ENCODE results near the gene STARD3NL.
"Not testable (repeated sequence)": the region's sequence is repeated elsewhere in the genome, so short reads cannot be mapped to it uniquely, and the experiment has no call there.

Gene STARD3NL

DNA sequence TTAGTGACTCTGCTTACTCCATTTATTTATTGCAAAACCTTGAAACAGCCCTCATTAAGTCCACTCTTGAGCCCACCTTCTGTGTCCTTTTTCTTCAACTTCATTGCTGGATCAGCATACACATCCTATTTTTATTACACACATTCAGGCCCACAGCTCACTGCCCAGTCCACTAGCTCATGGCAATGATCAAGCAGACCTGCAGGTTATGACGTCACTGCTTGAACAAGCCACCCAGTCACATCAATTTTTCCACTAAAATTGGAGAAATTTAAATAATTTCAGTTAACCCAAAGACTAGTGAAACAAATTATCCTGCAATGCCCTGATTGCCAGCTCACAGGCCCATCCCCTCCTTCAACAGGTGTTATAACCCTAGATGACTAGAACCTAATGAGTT, 16.0 kb upstream of the STARD3NL start:
- DNase-seq (ENCODE audit: insufficient read length): no peak
- TF ChIP-seq POLR2AphosphoS5 (IDR thresholded peaks at IDR 0.05; ENCODE audit: low read depth, low read length) (no peak), POLR2A (IDR thresholded peaks at IDR 0.05; ENCODE audit: low read depth, low read length) (no peak), TAF1 (IDR thresholded peaks at IDR 0.05; ENCODE audit: borderline replicate concordance, low read depth, low read length) (no peak)
- FAIRE-seq: no peak

DNA sequence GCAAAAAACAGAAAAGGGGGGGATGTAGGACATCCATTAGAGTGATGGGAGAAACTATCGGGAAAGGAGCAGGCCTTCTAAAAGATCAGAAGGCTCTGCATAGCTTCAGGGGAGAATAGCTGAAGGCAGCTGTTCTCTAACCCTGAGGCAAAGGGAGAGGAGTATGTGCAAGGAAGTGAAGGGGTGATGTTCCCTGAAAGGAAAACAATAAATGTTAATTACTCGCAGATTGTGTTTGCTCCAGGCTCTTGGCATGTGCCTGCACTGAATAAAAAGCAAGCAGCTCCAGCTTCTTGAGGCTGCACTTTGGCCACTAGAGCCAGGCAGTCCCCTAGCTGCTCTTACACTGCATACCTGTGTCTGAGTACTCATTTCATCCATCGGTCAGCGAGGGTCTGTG, 14.4 kb upstream of the STARD3NL start:
- no peak for FAIRE-seq
- no peak for DNase-seq (ENCODE audit: insufficient read length)
- TF ChIP-seq TAF1 (IDR thresholded peaks at IDR 0.05; ENCODE audit: borderline replicate concordance, low read depth, low read length) (no peak), POLR2AphosphoS5 (IDR thresholded peaks at IDR 0.05; ENCODE audit: low read depth, low read length) (no peak), POLR2A (IDR thresholded peaks at IDR 0.05; ENCODE audit: low read depth, low read length) (no peak)

DNA sequence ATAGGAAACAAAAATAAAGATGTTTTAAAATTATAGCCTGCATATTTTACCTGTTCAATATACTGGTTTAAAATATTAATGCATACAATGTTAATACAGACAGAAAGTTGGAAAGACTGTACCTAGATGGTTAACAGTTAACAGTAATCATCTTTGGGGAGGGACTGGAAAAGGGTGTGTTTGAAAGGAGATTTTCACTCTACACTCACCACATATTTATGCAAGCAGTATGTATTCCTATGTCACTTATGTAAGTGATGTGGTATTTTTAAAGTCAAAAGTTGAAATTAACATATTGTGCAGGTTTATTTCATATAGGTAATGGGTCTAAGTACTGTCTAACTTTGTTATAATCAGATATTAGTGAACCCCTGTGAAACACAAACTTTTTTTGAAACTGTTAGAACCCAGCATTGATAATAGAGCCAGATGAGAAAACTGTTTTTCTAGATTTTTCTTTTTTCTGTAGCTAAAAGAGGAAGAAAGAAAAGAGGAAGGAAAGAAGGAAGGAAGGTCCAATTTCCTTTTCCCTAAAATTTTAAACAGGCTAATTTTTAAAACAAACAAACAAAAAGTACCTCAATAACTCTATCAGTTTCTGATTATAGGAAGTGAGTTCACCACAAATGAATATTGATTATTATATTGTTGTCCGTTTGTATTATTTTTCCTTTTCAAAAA, 9.0 kb upstream of the STARD3NL start:
- DNase-seq (ENCODE audit: insufficient read length) (no peak), FAIRE-seq (no peak)
- TF ChIP-seq POLR2AphosphoS5 (IDR thresholded peaks at IDR 0.05; ENCODE audit: low read depth, low read length) (no peak), TAF1 (IDR thresholded peaks at IDR 0.05; ENCODE audit: borderline replicate concordance, low read depth, low read length) (no peak), POLR2A (IDR thresholded peaks at IDR 0.05; ENCODE audit: low read depth, low read length) (no peak)

DNA sequence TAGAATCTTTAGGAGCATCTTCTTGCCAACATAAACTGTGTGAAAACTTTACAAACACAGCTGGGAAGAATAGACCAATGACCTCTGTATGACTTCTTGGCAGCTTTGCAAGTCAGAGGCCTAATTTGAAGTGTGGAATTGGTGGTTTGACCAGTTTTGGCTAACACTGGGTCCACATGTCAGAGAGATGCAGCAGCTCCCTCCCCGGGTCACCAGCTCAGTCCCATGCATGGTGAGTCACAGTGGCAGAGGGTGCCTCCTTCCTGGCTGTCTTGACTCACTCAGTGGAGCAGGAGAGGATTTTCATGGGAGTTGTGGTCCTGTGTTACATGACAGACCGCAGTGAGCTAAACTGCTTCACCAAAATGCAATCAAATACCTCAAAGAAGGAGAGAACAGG, 8.2 kb upstream of the STARD3NL start:
- DNase-seq (ENCODE audit: insufficient read length) (no peak), FAIRE-seq (peak; percentile 66)
- TF ChIP-seq POLR2A (IDR thresholded peaks at IDR 0.05; ENCODE audit: low read depth, low read length) (no peak), TAF1 (IDR thresholded peaks at IDR 0.05; ENCODE audit: borderline replicate concordance, low read depth, low read length) (no peak), POLR2AphosphoS5 (IDR thresholded peaks at IDR 0.05; ENCODE audit: low read depth, low read length) (no peak)

DNA sequence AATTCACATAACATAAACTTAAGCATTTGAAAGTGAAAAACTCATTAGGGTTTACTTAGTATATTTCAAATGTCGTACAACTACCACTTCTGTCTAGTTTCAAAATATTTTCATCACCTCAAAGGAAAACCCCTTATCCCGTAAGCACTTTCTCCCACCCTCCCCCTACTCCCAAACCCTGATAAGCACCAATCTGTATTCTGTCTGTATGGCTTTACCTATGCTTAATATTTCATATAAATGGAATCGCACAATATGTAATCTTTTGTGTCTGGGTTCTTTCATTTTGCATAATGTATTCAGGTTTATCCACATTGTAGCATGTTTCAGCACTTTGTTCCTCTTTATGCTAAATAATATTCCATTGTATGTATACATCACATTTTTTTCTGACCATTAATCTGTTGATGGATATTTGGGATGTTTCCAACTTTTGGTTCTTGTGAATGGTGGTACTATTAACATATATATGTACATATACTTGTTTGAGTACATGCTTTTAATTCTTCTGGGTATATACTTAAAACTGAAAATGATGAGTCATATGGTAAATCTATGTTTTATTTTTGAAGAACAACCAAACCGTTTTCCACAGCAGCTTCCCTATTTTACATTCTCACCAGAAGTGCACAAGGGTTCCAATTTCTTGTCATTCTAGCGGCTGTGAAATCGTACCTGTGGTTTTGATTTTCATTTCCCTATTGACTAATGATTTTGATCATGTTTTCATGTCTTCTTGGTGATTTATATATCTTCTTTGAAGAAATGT, 6.2 kb upstream of the STARD3NL start:
- DNase-seq (ENCODE audit: insufficient read length) (no peak), FAIRE-seq (peak; percentile 64)
- TF ChIP-seq TAF1 (IDR thresholded peaks at IDR 0.05; ENCODE audit: borderline replicate concordance, low read depth, low read length): no peak
- no peak for TF ChIP-seq POLR2AphosphoS5 (IDR thresholded peaks at IDR 0.05; ENCODE audit: low read depth, low read length)
- no peak for TF ChIP-seq POLR2A (IDR thresholded peaks at IDR 0.05; ENCODE audit: low read depth, low read length)

DNA sequence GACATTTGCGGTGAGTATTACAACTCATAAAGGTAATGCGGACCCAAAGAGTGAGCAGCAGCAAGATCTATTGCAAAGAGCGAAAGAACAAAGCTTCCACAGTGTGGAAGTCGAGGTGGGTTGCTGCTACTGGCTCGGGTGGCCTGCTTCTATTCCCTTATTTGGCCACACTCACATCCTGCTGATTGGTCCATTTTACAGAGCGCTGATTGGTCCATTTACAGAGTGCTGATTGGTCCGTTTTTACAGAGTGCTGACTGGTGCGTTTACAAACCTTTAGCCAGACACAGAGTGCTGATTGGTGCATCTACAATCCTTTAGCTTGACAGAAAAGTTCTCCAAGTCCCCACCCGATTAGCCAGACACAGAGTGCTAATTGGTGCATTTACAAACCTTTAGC, 2.5 kb upstream of the STARD3NL start:
- DNase-seq (ENCODE audit: insufficient read length); FAIRE-seq: not testable (repeated sequence)

DNA sequence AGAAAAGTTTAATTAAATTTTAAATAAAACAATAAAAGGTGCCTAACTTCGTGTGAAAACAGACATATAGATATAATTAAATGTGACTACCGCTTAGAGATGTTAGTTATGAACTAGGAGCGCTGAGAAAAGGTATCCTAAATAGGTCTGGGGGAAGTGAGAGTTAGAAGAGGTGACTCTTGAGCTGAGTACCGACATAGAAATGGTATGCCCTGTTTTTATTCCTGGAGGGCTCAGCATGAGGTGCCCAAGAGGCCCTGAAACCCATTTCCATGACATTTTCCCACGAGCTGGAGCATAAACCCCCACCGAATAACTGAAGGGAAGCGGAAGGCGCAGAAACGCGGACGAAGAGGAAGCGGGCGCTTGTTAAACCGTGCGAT, 433 bp upstream of the STARD3NL start:
- TF ChIP-seq TAF1 (IDR thresholded peaks at IDR 0.05; ENCODE audit: borderline replicate concordance, low read depth, low read length) (no peak), POLR2AphosphoS5 (IDR thresholded peaks at IDR 0.05; ENCODE audit: low read depth, low read length) (no peak), POLR2A (IDR thresholded peaks at IDR 0.05; ENCODE audit: low read depth, low read length) (no peak)
- DNase-seq (ENCODE audit: insufficient read length): no peak
- FAIRE-seq: no peak

DNA sequence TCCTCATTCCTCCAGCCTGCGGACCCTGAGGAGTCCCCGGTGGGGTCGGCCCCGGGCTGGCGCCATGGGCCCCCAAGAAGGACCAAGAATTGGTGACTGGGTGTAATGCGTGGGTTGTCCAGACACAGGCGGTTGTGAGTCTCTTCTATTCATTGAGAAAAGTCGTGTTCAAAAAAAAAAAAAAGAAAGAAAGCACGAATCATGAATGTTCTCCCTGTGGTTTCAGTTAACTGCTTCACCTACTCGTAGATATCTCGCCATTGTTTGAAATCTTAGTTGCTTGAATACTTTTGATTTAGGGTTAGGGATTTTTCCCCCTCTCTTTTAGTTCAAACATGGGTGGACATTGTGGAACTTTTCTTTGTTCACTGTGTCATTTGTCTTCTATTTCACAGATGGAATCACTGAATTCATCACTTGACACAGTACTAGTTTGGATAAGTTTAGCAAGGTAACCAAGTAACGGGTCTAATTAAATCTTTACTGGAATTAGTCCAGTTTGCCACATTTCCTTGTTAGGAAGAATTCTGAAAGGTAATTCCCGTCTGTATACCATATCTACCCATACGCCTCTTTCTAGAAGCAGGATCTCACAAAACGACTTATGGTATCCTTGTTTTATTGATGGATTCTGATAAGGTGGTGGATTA, 775 bp downstream of the STARD3NL start:
- FAIRE-seq (peak; percentile 78), DNase-seq (ENCODE audit: insufficient read length) (peak; percentile 31)
- TF ChIP-seq POLR2A (IDR thresholded peaks at IDR 0.05; ENCODE audit: low read depth, low read length) (no peak), POLR2AphosphoS5 (IDR thresholded peaks at IDR 0.05; ENCODE audit: low read depth, low read length) (no peak), TAF1 (IDR thresholded peaks at IDR 0.05; ENCODE audit: borderline replicate concordance, low read depth, low read length) (no peak)

DNA sequence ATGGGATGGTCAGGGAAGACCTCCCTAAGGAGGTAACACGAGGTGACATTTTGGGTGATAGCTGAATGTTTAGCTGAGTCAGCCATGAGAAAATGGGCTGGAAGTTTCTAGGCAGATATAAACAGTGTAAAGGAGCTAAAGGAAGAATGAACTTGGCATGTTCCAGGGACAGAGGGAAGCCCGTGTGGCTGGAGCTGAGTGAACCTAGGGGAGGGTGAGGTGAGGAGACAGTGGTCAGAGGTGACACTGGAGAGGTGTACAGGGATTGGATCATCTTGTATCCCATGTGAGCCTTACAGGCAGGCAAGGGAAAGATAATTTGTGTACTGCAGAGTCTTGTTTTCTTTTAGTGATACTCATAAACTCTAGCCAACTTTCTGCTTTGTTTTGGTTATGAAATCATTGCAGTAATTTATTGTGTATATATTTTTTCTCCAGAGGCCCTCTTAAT, 1.8 kb downstream of the STARD3NL start:
- FAIRE-seq (peak; percentile 61), DNase-seq (ENCODE audit: insufficient read length) (no peak)
- TF ChIP-seq POLR2AphosphoS5 (IDR thresholded peaks at IDR 0.05; ENCODE audit: low read depth, low read length) (no peak), POLR2A (IDR thresholded peaks at IDR 0.05; ENCODE audit: low read depth, low read length) (no peak), TAF1 (IDR thresholded peaks at IDR 0.05; ENCODE audit: borderline replicate concordance, low read depth, low read length) (no peak)

DNA sequence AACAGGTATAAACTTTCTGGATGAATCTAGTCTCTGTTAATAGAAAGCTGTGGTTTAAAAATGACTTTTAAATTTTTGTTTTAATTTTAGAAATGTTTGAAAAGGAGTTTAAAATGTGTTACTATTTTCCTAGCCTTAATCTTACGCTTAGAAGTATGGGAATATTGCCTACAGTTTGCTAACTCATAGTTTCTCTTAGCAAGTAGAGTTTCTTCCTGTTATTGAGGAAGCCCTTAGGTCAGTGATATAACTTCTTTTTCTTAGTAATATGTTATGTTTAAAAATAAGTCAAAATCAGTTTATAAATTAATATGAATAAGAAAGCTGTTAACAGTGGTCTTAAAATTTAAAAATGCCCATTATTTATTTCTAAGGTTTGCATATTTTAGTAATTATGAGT, 3.1 kb downstream of the STARD3NL start:
- TF ChIP-seq TAF1 (IDR thresholded peaks at IDR 0.05; ENCODE audit: borderline replicate concordance, low read depth, low read length): no peak
- no peak for TF ChIP-seq POLR2AphosphoS5 (IDR thresholded peaks at IDR 0.05; ENCODE audit: low read depth, low read length)
- no peak for TF ChIP-seq POLR2A (IDR thresholded peaks at IDR 0.05; ENCODE audit: low read depth, low read length)
- no peak for FAIRE-seq

DNA sequence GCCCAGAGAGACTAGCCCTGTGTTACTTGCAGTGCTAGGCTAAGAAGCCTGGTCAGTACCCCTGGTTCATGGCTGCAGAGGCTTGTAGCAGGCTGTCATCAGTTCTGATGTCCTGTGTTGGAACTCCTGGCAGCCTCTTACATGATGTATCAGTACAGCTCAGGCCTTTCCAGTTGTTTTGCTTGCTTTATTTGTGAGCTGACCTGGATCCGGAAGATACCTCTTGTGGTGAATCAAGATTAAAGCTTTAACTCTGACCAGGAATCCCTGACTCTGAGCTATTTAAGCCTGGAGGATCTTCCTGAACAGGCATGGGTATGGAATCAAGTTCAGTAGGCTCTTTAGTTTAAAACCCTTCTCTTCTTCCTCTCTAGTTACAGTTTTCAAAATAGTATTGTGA, 4.4 kb downstream of the STARD3NL start:
- FAIRE-seq (no peak), DNase-seq (ENCODE audit: insufficient read length) (no peak)
- no peak for TF ChIP-seq POLR2AphosphoS5 (IDR thresholded peaks at IDR 0.05; ENCODE audit: low read depth, low read length)
- TF ChIP-seq POLR2A (IDR thresholded peaks at IDR 0.05; ENCODE audit: low read depth, low read length): no peak

More for the DNA sequence above, 3.1 kb downstream of the STARD3NL start:
- no peak for DNase-seq (ENCODE audit: insufficient read length)

All from GM12892 (cell line).